ENCODE data around the gene RET. TPM values are rescaled to one million over a fixed set of nuclear protein-coding genes. Genes with fewer than 3 reads are reported as not detected.

The RET gene
- total and polyA plus RNA-seq, 2 donors from 2014 or later: 1.1 to 3.1 TPM

- Histone ChIP-seq H3K36me3 (ENCODE audit: control insufficient read depth in 2 of 3, insufficient read depth in 3 of 3, low read length in 3 of 3) (no peaks in the 10 kb centered on the region), H3K27ac (ENCODE audit: low read depth in 2 of 2, low read length in 2 of 2) (no peak overlapping the region), H3K9me3 (ENCODE audit: control insufficient read depth in 2 of 3, insufficient read depth in 1 of 3, low read length in 3 of 3) (no peaks in the 10 kb centered on the region), H3K4me1 (ENCODE audit: control insufficient read depth in 2 of 3, insufficient read depth in 2 of 3, low read depth in 1 of 3, low read length in 3 of 3) (no peaks in the 10 kb centered on the region), H3K4me3 (ENCODE audit: low read length in 3 of 3) (no peak overlapping the region), H3K9ac (ENCODE audit: low read length in 3 of 3) (no peak overlapping the region), H3K27me3 (ENCODE audit: control insufficient read depth, insufficient read depth, low read length) (no peaks in the 10 kb centered on the region)
- FAIRE-seq (no peak), DNase-seq (peak in 1 of 5 donors; percentile 56)
- no peak for TF ChIP-seq CTCF (IDR thresholded peaks at IDR 0.05; ENCODE audit: borderline replicate concordance, extremely low read depth, insufficient read depth)
- intact Hi-C loops (cut with DNase I): no loop called here
These were observed 6.5 kb upstream of the RET start for GRCh38 chr10:43070121-43071085.

DNA sequence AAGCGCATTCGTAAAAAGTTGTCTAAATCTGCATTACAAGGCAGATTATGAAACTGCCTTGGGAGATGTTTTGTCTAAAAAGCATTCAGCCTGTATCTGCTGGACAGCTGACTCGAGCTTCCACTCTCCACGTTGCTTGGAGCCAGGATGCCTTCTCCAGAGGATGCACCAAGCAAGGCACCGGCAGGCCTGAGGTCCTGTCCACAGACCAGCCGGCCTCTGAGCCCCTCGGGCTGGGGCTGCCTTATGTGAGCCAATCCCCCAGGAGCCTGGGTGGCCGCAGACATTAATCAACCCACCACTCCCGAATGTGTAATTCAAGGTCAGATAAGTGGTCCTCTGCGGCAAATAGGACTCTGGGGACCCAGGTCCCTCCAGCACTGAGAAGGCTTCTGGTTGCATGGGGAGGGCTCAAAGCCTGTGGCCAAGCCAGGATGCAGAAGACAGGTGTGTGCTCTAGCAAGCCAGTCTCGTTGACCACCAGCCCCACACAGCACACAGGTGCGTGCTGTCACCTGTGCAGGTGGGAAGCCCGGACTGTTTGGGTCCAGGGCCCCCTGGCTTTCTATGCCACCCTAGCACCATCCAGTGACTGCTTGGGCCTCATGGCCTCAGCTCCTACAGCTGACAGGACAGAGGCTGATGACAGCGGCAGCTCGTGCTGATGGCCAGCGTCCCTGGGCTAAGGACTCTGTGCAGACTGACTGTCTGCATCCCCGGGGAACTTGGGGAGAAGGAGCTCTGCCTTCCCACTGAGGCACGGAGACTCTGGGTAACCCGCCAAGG is 4.8 kb upstream of the RET start:
- Histone ChIP-seq H3K36me3 (ENCODE audit: control insufficient read depth in 2 of 3, insufficient read depth in 3 of 3, low read length in 3 of 3) (no peaks in the 10 kb centered on the region), H3K27me3 (ENCODE audit: control insufficient read depth, insufficient read depth, low read length) (peaks cover 5% of the 10 kb centered on the region), H3K4me1 (ENCODE audit: control insufficient read depth in 2 of 3, insufficient read depth in 2 of 3, low read depth in 1 of 3, low read length in 3 of 3) (no peaks in the 10 kb centered on the region), H3K27ac (ENCODE audit: low read depth in 2 of 2, low read length in 2 of 2) (no peak overlapping the region), H3K4me3 (ENCODE audit: low read length in 3 of 3) (no peak overlapping the region), H3K9ac (ENCODE audit: low read length in 3 of 3) (no peak overlapping the region), H3K9me3 (ENCODE audit: control insufficient read depth in 2 of 3, insufficient read depth in 1 of 3, low read length in 3 of 3) (no peaks in the 10 kb centered on the region)
- no peak for FAIRE-seq
- intact Hi-C loops (cut with DNase I): no loop called here
- DNase-seq: peak in 1 of 5 donors; percentile 59
- no peak for TF ChIP-seq CTCF (IDR thresholded peaks at IDR 0.05; ENCODE audit: borderline replicate concordance, extremely low read depth, insufficient read depth)

DNA sequence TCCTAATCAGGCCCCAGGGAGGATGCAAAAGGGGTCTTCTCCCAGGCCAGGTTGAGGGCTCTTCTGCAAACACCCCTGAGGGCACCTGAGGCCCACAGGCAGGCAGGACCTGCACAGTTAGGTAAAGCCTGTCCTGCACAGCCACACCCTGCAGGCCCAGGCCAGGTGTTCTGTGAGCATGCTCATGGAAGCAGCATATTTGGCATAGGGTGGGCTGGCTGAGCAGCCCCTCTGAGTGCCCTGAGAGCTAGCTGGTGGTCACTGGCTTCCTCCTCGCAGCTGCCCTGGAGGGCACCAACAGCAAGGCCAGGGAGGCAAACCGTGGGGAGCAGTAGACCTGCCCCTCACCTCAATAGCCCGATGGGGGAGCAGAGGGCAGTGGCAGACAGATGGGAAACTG is 3.7 kb upstream of the RET start:
- intact Hi-C loops (cut with DNase I): no loop called here
- no peaks in the 10 kb centered on the region for H3K9me3 ChIP-seq (ENCODE audit: control insufficient read depth in 2 of 3, insufficient read depth in 1 of 3, low read length in 3 of 3)
- no peak overlapping the region for H3K27ac ChIP-seq (ENCODE audit: low read depth in 2 of 2, low read length in 2 of 2)
- H3K27me3 ChIP-seq (ENCODE audit: control insufficient read depth, insufficient read depth, low read length): peaks cover 5% of the 10 kb centered on the region
- DNase-seq: peak in 1 of 5 donors; percentile 38
- no peaks in the 10 kb centered on the region for H3K36me3 ChIP-seq (ENCODE audit: control insufficient read depth in 2 of 3, insufficient read depth in 3 of 3, low read length in 3 of 3)
- no peak overlapping the region for H3K4me3 ChIP-seq (ENCODE audit: low read length in 3 of 3)
- no peaks in the 10 kb centered on the region for H3K4me1 ChIP-seq (ENCODE audit: control insufficient read depth in 2 of 3, insufficient read depth in 2 of 3, low read depth in 1 of 3, low read length in 3 of 3)
- FAIRE-seq: no peak
- H3K9ac ChIP-seq (ENCODE audit: low read length in 3 of 3): no peak overlapping the region
- TF ChIP-seq CTCF (IDR thresholded peaks at IDR 0.05; ENCODE audit: borderline replicate concordance, extremely low read depth, insufficient read depth): no peak
